ENCODE data around the gene PCMT1. TPM values are rescaled to one million over a fixed set of nuclear protein-coding genes. Genes with fewer than 3 reads are reported as not detected.
A peak's percentile ranks its signal among the peaks of the same experiment; 100 is the strongest.

The PCMT1 gene
- total and polyA plus RNA-seq, 9 of the 15 experiments (the other 6 are each of a cell fraction or from before 2014, with no cell fraction given), result 217 to 541 (median 327) TPM

GRCh38 chr6:149749594-149750135, at the start of gene PCMT1 (continued):
- peak in 1 of 2 experiments; percentile 26; a peak in 1 of 4 replicates for TF ChIP-seq TEAD1 (CRISPR knock-in tag; IDR thresholded peaks at IDR 0.05)
- no peak for TF ChIP-seq COPS2 (conservative IDR thresholded peaks at IDR 0.05)
- peak; percentile 64; the same call in 1 of the 2 replicates for TF ChIP-seq E2F4 (CRISPR knock-in tag; IDR thresholded peaks at IDR 0.05; ENCODE audit: low read depth)
- peak; percentile 82; the same call in 1 of the 2 replicates for TF ChIP-seq ZFPM2 (CRISPR knock-in tag; IDR thresholded peaks at IDR 0.05)
- no peak for TF ChIP-seq ZNF668 (CRISPR knock-in tag; IDR thresholded peaks at IDR 0.05)
- no peak for TF ChIP-seq ZBTB43 (CRISPR knock-in tag; IDR thresholded peaks at IDR 0.05)
- TF ChIP-seq SIRT6 (IDR thresholded peaks at IDR 0.05; ENCODE audit: low read depth, low read length), result no peak
- no peak for TF ChIP-seq POLR2AphosphoS2 (IDR thresholded peaks at IDR 0.05; ENCODE audit: low read length)
- peak; percentile 14 for TF ChIP-seq HMGN3 (IDR thresholded peaks at IDR 0.05; ENCODE audit: borderline replicate concordance, extremely low read depth, insufficient read length, low read depth, low read length)
- no peak for TF ChIP-seq NCOA1 (IDR thresholded peaks at IDR 0.05; ENCODE audit: low read depth)
- TF ChIP-seq POLR2G (IDR thresholded peaks at IDR 0.05; ENCODE audit: low read depth, low read length), result peak; percentile 91
- TF ChIP-seq ZNF253 (CRISPR knock-in tag; conservative IDR thresholded peaks at IDR 0.05), result no peak
- TF ChIP-seq USF2 (CRISPR knock-in tag; IDR thresholded peaks at IDR 0.05), result no peak
- peak; percentile 73; the same call in 1 of the 2 replicates for TF ChIP-seq FOXP4 (CRISPR knock-in tag; IDR thresholded peaks at IDR 0.05; ENCODE audit: borderline replicate concordance)
- no peak for TF ChIP-seq SRSF7 (optimal IDR thresholded peaks at IDR 0.05; ENCODE audit: low read depth, low read length)
- TF ChIP-seq ZNF445 (CRISPR knock-in tag; IDR thresholded peaks at IDR 0.05; ENCODE audit: low read depth), result no peak
- no peak for TF ChIP-seq CHD2 (IDR thresholded peaks at IDR 0.05; ENCODE audit: low read depth, low read length)
- no peak; the same call in 1 of the 2 replicates for TF ChIP-seq KLF6 (CRISPR knock-in tag; IDR thresholded peaks at IDR 0.05; ENCODE audit: borderline replicate concordance)
- TF ChIP-seq KAT7 (CRISPR knock-in tag; IDR thresholded peaks at IDR 0.05; ENCODE audit: borderline replicate concordance), result peak; percentile 90; the same call in 1 of the 2 replicates
- TF ChIP-seq TRIM28 (IDR thresholded peaks at IDR 0.05), result no peak
- no peak for TF ChIP-seq SOX6 (IDR thresholded peaks at IDR 0.05)
- TF ChIP-seq SIN3B (IDR thresholded peaks at IDR 0.05; ENCODE audit: low read depth), result peak; percentile 58; the same call in 1 of the 2 replicates
